ENCODE results near the gene KIR2DL4.

Gene KIR2DL4

GRCh38 chr19:54790711-54791110, 12.7 kb upstream of the KIR2DL4 start:
- H3K4me3 ChIP-seq (ENCODE audit: low read depth, low read length): no peak overlapping the region
- TF ChIP-seq CTCF (IDR thresholded peaks at IDR 0.05; ENCODE audit: borderline replicate concordance, insufficient read depth, low read depth, low read length): no peak

- H3K4me3 ChIP-seq (ENCODE audit: low read depth, low read length): no peak overlapping the region
- TF ChIP-seq CTCF (IDR thresholded peaks at IDR 0.05; ENCODE audit: borderline replicate concordance, insufficient read depth, low read depth, low read length): no peak
Measured at GRCh38 chr19:54791476-54791875, 11.9 kb upstream of the KIR2DL4 start.

DNA sequence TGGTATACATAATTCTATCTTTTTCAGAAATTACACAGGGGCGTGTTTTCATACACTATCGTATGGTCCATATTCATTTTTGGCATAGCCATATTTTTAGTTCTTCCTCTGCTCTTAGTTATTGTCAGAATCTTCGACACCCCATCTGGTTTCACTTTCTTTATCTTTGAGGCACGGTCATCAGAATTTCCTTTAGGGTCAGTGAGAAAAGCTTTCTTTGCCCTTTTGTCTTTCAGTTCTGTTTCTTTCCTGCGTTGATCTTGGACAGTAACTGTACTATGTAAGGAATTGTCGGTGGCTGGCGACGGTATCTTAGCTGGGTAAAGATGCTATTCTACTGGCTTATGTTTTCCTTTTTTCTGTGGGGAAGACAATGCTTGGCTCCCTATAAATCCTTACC, 10.6 kb upstream of the KIR2DL4 start:
- no peak overlapping the region for H3K4me3 ChIP-seq (ENCODE audit: low read depth, low read length)
- TF ChIP-seq CTCF (IDR thresholded peaks at IDR 0.05; ENCODE audit: borderline replicate concordance, insufficient read depth, low read depth, low read length): no peak

DNA sequence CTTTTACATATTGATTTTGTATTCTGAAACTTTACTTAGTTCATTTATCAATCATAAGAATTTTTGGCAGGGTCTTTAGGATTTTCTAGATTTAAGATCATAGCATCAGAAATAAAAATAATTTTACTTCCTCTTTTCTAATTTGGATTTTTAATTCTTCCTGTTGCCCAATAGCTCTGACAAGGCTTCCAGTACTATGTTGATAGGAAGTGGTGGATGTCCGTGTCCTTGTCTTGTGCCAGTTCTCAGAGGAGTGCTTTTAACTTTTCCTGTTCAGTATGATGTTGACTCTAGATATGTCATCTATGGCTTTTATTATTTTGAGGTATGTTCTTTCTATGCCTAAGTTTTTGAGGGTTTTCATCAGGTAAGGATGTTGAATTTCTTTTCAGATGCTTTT, 7.7 kb upstream of the KIR2DL4 start:
- H3K4me3 ChIP-seq (ENCODE audit: low read depth, low read length): no peak overlapping the region
- no peak for TF ChIP-seq CTCF (IDR thresholded peaks at IDR 0.05; ENCODE audit: borderline replicate concordance, insufficient read depth, low read depth, low read length)

DNA sequence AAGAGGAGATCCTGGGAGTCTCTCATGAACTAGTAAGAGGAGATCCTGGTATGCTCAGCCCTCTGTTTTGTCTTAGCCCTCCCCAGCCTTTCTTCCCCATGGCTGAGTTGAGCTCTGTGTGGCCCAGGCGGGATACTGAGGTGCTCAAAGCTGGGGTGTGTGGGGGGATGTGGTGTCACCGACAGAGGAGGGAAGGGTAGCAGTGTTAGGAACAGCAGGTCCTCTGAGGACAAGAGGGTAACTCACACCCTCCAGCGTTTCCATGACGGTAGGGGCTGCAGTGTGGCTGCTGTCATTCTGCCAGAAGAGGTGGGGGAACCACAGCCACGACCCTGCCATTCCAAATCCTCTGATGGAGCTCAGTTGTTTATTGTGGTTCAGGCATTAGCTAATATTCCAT, 691 bp downstream of the KIR2DL4 start:
- H3K4me3 ChIP-seq (ENCODE audit: low read depth, low read length): no peak overlapping the region
- no peak for TF ChIP-seq CTCF (IDR thresholded peaks at IDR 0.05; ENCODE audit: borderline replicate concordance, insufficient read depth, low read depth, low read length)

- TF ChIP-seq CTCF (IDR thresholded peaks at IDR 0.05; ENCODE audit: borderline replicate concordance, insufficient read depth, low read depth, low read length): no peak
Measured at GRCh38 chr19:54804571-54804970, 1.2 kb downstream of the KIR2DL4 start.

DNA sequence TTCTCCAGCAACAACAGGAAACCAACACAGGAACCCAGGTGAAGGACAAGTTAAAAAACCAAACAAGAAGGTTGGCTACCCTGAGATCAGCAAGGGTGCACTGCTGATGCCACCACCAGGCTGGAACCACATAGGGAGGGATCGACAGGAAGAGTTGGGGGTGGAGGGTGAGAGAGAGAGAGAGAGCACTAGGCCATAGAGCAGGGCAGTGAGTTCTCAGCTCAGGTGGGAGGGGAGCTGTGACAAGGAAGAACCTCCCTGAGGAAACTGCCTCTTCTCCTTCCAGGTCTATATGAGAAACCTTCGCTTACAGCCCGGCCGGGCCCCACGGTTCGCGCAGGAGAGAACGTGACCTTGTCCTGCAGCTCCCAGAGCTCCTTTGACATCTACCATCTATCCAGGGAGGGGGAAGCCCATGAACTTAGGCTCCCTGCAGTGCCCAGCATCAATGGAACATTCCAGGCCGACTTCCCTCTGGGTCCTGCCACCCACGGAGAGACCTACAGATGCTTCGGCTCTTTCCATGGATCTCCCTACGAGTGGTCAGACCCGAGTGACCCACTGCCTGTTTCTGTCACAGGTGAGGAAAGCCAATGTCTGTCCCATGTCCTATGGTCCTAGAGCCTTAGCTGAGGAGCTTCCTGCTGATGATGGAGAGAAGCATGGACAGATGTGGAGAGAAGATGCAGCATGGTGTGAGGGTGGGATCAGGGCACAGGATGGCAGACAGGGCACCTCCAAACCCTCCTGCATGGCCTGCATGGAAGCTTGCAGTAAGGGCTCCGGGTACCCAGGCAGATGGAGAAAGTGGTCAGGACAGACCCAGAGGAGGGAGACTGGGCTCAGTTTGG, 2.5 kb downstream of the KIR2DL4 start:
- H3K4me3 ChIP-seq (ENCODE audit: low read depth, low read length): no peak overlapping the region
- no peak for TF ChIP-seq CTCF (IDR thresholded peaks at IDR 0.05; ENCODE audit: borderline replicate concordance, insufficient read depth, low read depth, low read length)

More at GRCh38 chr19:54804571-54804970, 1.2 kb downstream of the KIR2DL4 start:
- H3K4me3 ChIP-seq (ENCODE audit: low read depth, low read length): no peak overlapping the region

Data from GM12875 (cell line).